GM12874 (cell line): ENCODE data around the gene IFT122.

Source experiments
- CTCF ChIP-seq: IDR thresholded peaks from 2 replicates; pipeline ENCODE4 v1.5.1; 2011; ENCODE audit warnings: low read depth, mild to moderate bottlenecking, control low read depth, low read length, moderate library complexity; ENCODE audit not compliant: insufficient read depth

The IFT122 gene

GRCh38 chr3:129563850-129564535 is 124.0 kb downstream of the IFT122 start:
- TF ChIP-seq CTCF = no peak

- TF ChIP-seq CTCF = no peak
Observed at GRCh38 chr3:129564981-129565644, 125.1 kb downstream of the IFT122 start.

- no peak for TF ChIP-seq CTCF
Observed at GRCh38 chr3:129565902-129566301, 125.9 kb downstream of the IFT122 start.

- no peak for TF ChIP-seq CTCF
Observed at GRCh38 chr3:129567176-129567705, 127.2 kb downstream of the IFT122 start.

GRCh38 chr3:129567939-129568338 is 127.9 kb downstream of the IFT122 start:
- TF ChIP-seq CTCF = no peak

- no peak for TF ChIP-seq CTCF
Observed at GRCh38 chr3:129569856-129570255, 129.8 kb downstream of the IFT122 start.
